ENCODE results near the gene C4orf50. TPM values are rescaled to one million over a fixed set of nuclear protein-coding genes. Genes with fewer than 3 reads are reported as not detected.

The C4orf50 gene
- total RNA-seq, result 0.12 TPM
- long read RNA-seq, partial matches to known transcripts, result 0 of 2 reads
- long read RNA-seq, other reads (novel, unspliced or antisense), result 2 of 2 reads

DNA sequence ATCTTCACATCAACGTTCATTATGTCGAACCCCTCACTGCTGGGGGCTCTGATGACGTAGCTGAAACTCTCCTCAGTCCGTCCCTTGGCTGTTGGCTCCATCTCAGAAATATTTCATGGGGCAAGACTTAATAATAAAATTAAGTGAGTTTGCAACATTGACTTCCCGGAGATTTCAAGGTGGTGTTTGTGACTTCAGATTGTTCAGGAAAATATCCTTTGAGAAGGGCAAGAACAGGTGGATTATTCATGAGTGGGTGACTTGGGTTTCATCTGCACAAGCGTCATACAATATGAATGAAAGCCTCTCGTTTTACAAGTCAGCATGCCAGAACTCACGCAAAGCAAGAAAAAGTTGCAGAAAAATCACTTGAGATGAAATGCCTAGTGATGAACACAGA lies at the start of gene C4orf50:
C4orf50 (minus strand) TSS at position 101 of the 400 bp plus-strand sequence.
- H3K27ac ChIP-seq, result no peak within 1 kb of the TSS
- TF ChIP-seq CTCF (IDR thresholded peaks at IDR 0.05), result no peak
- intact Hi-C loops (cut with DNase I), result no loop called here
- ATAC-seq, result no peak
- H3K27me3 ChIP-seq, result peaks cover 28% of the 10 kb centered on the region
- H3K4me1 ChIP-seq, result no peaks in the 10 kb centered on the region
- no peaks in the 10 kb centered on the region for H3K9me3 ChIP-seq
- H3K4me3 ChIP-seq, result no peak within 1 kb of the TSS
- DNase-seq, result no peak
- H3K36me3 ChIP-seq, result no peaks in the 10 kb centered on the region

DNA sequence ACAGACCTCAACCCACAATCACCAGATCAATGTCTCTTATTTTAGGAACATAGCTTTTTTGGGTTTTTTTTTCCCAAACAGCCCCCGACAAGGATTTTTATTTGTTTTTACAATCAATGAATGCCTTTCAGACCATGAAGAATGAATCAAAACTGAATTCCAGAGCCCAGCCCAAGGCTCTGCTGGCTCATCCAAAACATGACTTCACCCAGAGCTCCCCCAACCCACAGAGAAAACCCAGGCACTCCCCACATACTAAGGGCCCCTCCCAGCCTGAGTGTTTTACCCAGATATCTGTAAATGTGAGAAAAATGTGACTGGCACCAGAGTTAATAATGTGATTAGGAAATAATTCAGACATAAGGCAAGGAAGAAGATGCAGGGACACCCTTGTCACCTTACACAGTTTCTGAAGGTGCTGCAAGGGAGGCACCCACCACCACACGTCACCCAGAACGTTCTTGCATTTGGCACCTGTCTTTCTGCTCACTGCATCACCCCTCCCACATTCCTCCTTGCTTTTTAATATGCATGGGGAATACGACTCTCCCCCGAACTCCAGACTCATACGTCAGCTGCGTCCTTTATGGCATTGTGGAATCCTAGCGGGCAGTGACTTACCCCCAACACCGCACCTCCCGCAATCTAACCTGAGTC lies 47.8 kb upstream of the C4orf50 start:
- no peak overlapping the region for H3K27ac ChIP-seq
- H3K36me3 ChIP-seq, result no peaks in the 10 kb centered on the region
- H3K27me3 ChIP-seq, result peaks cover 4% of the 10 kb centered on the region
- DNase-seq (no peak), ATAC-seq (no peak)
- TF ChIP-seq CTCF (IDR thresholded peaks at IDR 0.05), result no peak
- no peak overlapping the region for H3K4me3 ChIP-seq
- intact Hi-C loops (cut with DNase I), result no loop called here
- no peaks in the 10 kb centered on the region for H3K4me1 ChIP-seq
- H3K9me3 ChIP-seq, result no peaks in the 10 kb centered on the region

DNA sequence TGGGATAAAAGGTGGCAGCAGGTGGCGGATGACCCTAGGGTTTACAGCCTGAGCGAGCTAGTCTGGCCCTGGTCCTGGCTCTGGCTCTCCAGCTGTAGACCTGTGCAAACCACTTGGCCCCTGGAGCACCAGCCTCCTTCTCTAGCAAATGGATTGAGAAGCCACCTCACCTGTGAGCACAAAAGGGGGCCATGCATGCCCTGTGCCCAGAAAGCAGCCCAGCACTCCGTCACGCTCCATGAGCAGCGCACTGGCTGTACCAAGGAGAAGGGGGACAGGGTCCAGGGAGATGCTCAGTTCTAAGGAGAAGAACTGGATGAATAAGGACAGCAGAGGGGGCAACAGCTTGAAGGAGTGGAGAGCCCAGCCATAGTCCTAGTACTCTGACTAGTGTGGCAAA lies 46.9 kb upstream of the C4orf50 start:
- DNase-seq (peak; percentile 44), ATAC-seq (no peak)
- H3K27me3 ChIP-seq, result peaks cover 4% of the 10 kb centered on the region
- no peaks in the 10 kb centered on the region for H3K9me3 ChIP-seq
- no peaks in the 10 kb centered on the region for H3K36me3 ChIP-seq
- TF ChIP-seq CTCF (IDR thresholded peaks at IDR 0.05), result no peak
- no peak overlapping the region for H3K27ac ChIP-seq
- intact Hi-C loops (cut with DNase I), result no loop called here
- H3K4me3 ChIP-seq, result no peak overlapping the region
- no peaks in the 10 kb centered on the region for H3K4me1 ChIP-seq

GRCh38 chr4:6064383-6064782 lies 46.2 kb upstream of the C4orf50 start:
- TF ChIP-seq CTCF (IDR thresholded peaks at IDR 0.05), result no peak
- Histone ChIP-seq H3K9me3 (peaks cover under 1% of the 10 kb centered on the region), H3K27me3 (peaks cover 4% of the 10 kb centered on the region), H3K4me3 (no peak overlapping the region), H3K4me1 (no peaks in the 10 kb centered on the region), H3K36me3 (no peaks in the 10 kb centered on the region), H3K27ac (no peak overlapping the region)
- intact Hi-C loops (cut with DNase I), result no loop called here
- no peak for ATAC-seq
- DNase-seq, result no peak

- Histone ChIP-seq H3K9me3 (peaks cover 7% of the 10 kb centered on the region), H3K27ac (no peak overlapping the region), H3K27me3 (peaks cover 4% of the 10 kb centered on the region), H3K4me1 (no peaks in the 10 kb centered on the region), H3K4me3 (no peak overlapping the region), H3K36me3 (no peaks in the 10 kb centered on the region)
- ATAC-seq (no peak), DNase-seq (peak; percentile 58)
- no peak for TF ChIP-seq CTCF (IDR thresholded peaks at IDR 0.05)
- intact Hi-C loops (cut with DNase I), result no loop called here
Observed at GRCh38 chr4:6063684-6064083, 45.5 kb upstream of the C4orf50 start.

Measured in upper lobe of right lung (tissue), 1 donor.